SU-DHL-6 (cell line): ENCODE measurements around the gene ZNF516.

ENCODE experiments used
- EZH2phosphoT487 ChIP-seq: fragments of 200-600 bp; sonication (generic), shearing (Covaris generic); conservative IDR thresholded peaks from 2 replicates; pipeline ENCODE4 v1.6.1; 2018; ENCODE audit warnings: mild to moderate bottlenecking, antibody characterized with exemption, low read length, moderate library complexity, mixed read lengths
- TF ChIP-seq, protein P1 (sequence below): fragments of 200-600 bp; sonication (generic); IDR thresholded peaks from one replicate; pipeline ENCODE4 v1.5.1; 2017; ENCODE audit warnings: antibody characterized with exemption, mild to moderate bottlenecking, low read length, moderate library complexity; ENCODE audit not compliant: insufficient read depth, poor library complexity, severe bottlenecking

DNA sequence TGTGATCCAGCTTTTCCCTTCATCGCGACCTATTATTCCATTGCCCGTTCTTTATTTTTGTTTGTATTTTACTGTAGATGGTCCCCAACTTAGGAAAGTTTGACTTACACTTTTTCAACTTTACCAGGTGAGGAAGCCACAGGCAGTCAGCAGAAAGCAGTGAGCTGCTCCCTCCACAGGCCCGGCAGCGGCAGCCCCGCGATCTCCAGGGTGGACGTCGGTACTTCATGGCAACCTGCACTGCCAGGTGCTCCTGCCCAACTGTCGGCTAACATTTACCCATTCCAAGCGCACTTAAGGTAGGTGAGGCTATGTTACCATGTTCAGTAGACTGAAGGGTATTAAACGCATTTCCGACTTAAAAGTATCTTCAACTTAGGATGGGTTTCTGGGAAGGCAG is 12.8 kb downstream of the ZNF516 start:
- TF ChIP-seq, protein P1, sequence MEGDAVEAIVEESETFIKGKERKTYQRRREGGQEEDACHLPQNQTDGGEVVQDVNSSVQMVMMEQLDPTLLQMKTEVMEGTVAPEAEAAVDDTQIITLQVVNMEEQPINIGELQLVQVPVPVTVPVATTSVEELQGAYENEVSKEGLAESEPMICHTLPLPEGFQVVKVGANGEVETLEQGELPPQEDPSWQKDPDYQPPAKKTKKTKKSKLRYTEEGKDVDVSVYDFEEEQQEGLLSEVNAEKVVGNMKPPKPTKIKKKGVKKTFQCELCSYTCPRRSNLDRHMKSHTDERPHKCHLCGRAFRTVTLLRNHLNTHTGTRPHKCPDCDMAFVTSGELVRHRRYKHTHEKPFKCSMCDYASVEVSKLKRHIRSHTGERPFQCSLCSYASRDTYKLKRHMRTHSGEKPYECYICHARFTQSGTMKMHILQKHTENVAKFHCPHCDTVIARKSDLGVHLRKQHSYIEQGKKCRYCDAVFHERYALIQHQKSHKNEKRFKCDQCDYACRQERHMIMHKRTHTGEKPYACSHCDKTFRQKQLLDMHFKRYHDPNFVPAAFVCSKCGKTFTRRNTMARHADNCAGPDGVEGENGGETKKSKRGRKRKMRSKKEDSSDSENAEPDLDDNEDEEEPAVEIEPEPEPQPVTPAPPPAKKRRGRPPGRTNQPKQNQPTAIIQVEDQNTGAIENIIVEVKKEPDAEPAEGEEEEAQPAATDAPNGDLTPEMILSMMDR = no peak
- no peak for TF ChIP-seq EZH2phosphoT487
